SH-SY5Y (cell line): ENCODE data around the gene TRIM38.

ENCODE experiments used
- GATA2 ChIP-seq: IDR thresholded peaks from 2 replicates; pipeline ENCODE4 v1.6.1; 2011; ENCODE audit warnings: mild to moderate bottlenecking, low read depth, low read length
- GATA3 ChIP-seq: IDR thresholded peaks from 2 replicates; pipeline ENCODE4 v1.6.1; 2011; ENCODE audit warnings: low read depth, mild to moderate bottlenecking, low read length, moderate library complexity

GRCh38 chr6:26009817-26010216 is 47.2 kb downstream of the TRIM38 start:
- TF ChIP-seq GATA2: no peak
- no peak for TF ChIP-seq GATA3
